ENCODE measurements around the gene FAM25G. TPM values are rescaled to one million over a fixed set of nuclear protein-coding genes. Genes with fewer than 3 reads are reported as not detected.
A peak's percentile ranks its signal among the peaks of the same experiment; 100 is the strongest.
"Not testable (repeated sequence)": the region's sequence is repeated elsewhere in the genome, so short reads cannot be mapped to it uniquely, and the experiment has no call there.

Gene FAM25G
- total RNA-seq (2014; rRNA removed; shearing (Covaris generic)): not detected in 2 replicates

DNA sequence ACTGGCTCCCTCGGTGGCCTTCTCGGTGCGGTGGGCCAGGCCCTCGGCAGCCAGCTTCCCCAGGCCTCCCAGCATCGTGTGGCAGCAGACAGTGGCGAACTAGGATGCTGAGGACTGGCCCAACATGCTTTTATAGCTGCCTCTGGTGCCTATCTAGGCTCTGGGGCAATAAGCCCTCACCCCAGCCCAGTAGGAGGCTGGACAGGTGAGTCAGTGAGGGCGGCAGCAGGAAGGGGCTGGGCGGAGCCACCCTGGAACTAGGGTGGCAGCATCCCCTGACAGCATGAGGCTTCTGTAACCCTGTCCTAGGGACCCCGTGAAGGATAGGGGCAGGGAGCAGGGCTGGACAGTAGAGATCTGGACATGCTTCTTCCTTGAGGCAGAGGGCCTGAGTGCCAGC is at the start of gene FAM25G:
Gene FAM25G, minus strand, starts transcription at position 101 of the 400 bp plus-strand sequence. Its CDS starts 26 bp downstream, at position 75.
- H3K27me3 ChIP-seq (replicated peaks); DNase-seq (ENCODE audit: low read depth in 1 of 2, low spot score in 2 of 2); H3K36me3 ChIP-seq; H3K4me1 ChIP-seq (replicated peaks); H3K9me3 ChIP-seq (replicated peaks); H3K4me3 ChIP-seq; H3K27ac ChIP-seq: not testable (repeated sequence)

DNA sequence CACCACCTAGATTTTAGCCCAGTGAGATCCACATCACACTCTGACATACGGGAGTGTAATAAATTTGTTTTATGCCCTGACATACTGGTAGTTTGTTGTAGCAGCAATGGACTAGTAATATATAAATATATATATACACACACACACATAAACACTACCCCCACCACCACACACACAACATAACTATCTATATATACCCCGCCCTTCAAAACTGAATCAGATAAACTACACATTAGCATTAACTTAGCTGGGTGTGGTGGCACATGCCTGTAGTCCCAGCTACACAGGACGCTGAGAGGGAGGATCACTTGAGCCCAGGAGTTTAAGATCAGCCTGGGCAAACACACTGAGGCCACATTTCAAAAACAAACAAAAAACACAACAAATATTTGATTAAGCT is 44.9 kb upstream of the FAM25G start:
- H3K9me3 ChIP-seq (replicated peaks); H3K4me3 ChIP-seq; H3K4me1 ChIP-seq (replicated peaks); DNase-seq (ENCODE audit: low read depth in 1 of 2, low spot score in 2 of 2); H3K36me3 ChIP-seq; H3K27ac ChIP-seq; H3K27me3 ChIP-seq (replicated peaks): not testable (repeated sequence)

GRCh38 chr10:47523475-47523874 is 32.0 kb upstream of the FAM25G start, which contains the start of gene AGAP9:
TSS of gene AGAP9 (minus strand) at chr10:47523638. CDS start at chr10:47523526, 112 bp downstream.
- not testable (repeated sequence) for H3K27me3 ChIP-seq (replicated peaks); H3K36me3 ChIP-seq; H3K9me3 ChIP-seq (replicated peaks); H3K4me1 ChIP-seq (replicated peaks); DNase-seq (ENCODE audit: low read depth in 1 of 2, low spot score in 2 of 2); H3K27ac ChIP-seq; H3K4me3 ChIP-seq

GRCh38 chr10:47502313-47502712 is 10.8 kb upstream of the FAM25G start:
- not testable (repeated sequence) for H3K27ac ChIP-seq; DNase-seq (ENCODE audit: low read depth in 1 of 2, low spot score in 2 of 2); H3K9me3 ChIP-seq (replicated peaks); H3K4me1 ChIP-seq (replicated peaks); H3K36me3 ChIP-seq; H3K4me3 ChIP-seq; H3K27me3 ChIP-seq (replicated peaks)

- DNase-seq (ENCODE audit: low read depth in 1 of 2, low spot score in 2 of 2); H3K4me3 ChIP-seq; H3K27me3 ChIP-seq (replicated peaks); H3K27ac ChIP-seq; H3K4me1 ChIP-seq (replicated peaks); H3K36me3 ChIP-seq; H3K9me3 ChIP-seq (replicated peaks): not testable (repeated sequence)
Observed at GRCh38 chr10:47494226-47494625, 2.7 kb upstream of the FAM25G start.

- not testable (repeated sequence) for DNase-seq (ENCODE audit: low read depth in 1 of 2, low spot score in 2 of 2); H3K27me3 ChIP-seq (replicated peaks); H3K36me3 ChIP-seq; H3K9me3 ChIP-seq (replicated peaks); H3K27ac ChIP-seq; H3K4me3 ChIP-seq; H3K4me1 ChIP-seq (replicated peaks)
Observed at GRCh38 chr10:47489630-47490029, 1.9 kb downstream of the FAM25G start.

DNA sequence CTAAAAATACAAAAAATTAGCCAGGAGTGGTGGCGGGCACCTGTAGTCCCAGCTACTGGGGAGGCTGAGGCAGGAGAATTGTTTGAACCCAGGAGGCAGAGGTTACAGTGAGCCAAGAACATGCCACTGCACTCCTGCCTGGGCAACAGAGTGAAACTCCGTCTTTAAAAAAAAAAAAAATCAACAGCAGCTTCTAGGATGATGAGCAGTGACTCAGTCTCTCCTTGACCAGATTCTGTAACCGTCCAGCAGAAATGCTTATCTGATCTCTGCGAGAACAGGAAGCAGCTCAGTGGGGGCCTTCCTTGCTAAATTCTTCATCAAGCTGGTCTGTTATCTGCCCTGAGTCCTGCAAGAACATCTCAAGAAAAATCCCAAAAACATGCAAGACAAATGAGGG is 5.6 kb downstream of the FAM25G start:
- H3K9me3 ChIP-seq (replicated peaks); H3K27me3 ChIP-seq (replicated peaks); H3K4me1 ChIP-seq (replicated peaks); H3K36me3 ChIP-seq; H3K27ac ChIP-seq; H3K4me3 ChIP-seq: not testable (repeated sequence)
- peak in 1 of 2 experiments; percentile 23 for DNase-seq (ENCODE audit: low read depth in 1 of 2, low spot score in 2 of 2)

GRCh38 chr10:47484786-47485185 is 6.7 kb downstream of the FAM25G start:
- not testable (repeated sequence) for H3K4me3 ChIP-seq; H3K27me3 ChIP-seq (replicated peaks); H3K9me3 ChIP-seq (replicated peaks); H3K27ac ChIP-seq; DNase-seq (ENCODE audit: low read depth in 1 of 2, low spot score in 2 of 2); H3K36me3 ChIP-seq; H3K4me1 ChIP-seq (replicated peaks)

GRCh38 chr10:47483923-47484322 is 7.6 kb downstream of the FAM25G start, which contains the start of gene ANXA8:
TSS of gene ANXA8 (minus strand) at chr10:47484115. CDS start at chr10:47483933, 182 bp downstream.
- DNase-seq (ENCODE audit: low read depth in 1 of 2, low spot score in 2 of 2); H3K27ac ChIP-seq; H3K4me3 ChIP-seq; H3K36me3 ChIP-seq; H3K4me1 ChIP-seq (replicated peaks); H3K27me3 ChIP-seq (replicated peaks); H3K9me3 ChIP-seq (replicated peaks): not testable (repeated sequence)

DNA sequence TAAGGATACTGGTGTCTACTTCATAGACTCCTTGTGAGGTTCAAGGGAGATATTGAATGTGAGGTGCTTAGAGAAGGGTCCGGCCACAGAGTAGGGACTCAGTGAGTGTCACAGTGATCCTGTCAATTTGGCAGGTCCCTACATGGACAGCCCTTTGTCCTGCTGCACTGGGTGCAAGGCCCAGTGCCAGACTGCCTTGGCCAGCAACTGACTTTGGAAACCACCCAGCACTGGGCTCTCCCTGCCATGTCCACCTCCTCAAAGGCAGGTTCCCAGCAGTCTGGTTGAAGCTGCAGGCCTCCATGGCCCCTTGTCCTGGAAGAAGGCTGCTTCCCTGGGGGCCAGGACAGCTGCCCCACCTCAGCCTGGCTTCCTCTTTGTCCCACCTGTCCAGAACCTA is 9.1 kb downstream of the FAM25G start:
- not testable (repeated sequence) for H3K36me3 ChIP-seq; H3K27me3 ChIP-seq (replicated peaks); DNase-seq (ENCODE audit: low read depth in 1 of 2, low spot score in 2 of 2); H3K4me1 ChIP-seq (replicated peaks); H3K9me3 ChIP-seq (replicated peaks); H3K4me3 ChIP-seq; H3K27ac ChIP-seq

DNA sequence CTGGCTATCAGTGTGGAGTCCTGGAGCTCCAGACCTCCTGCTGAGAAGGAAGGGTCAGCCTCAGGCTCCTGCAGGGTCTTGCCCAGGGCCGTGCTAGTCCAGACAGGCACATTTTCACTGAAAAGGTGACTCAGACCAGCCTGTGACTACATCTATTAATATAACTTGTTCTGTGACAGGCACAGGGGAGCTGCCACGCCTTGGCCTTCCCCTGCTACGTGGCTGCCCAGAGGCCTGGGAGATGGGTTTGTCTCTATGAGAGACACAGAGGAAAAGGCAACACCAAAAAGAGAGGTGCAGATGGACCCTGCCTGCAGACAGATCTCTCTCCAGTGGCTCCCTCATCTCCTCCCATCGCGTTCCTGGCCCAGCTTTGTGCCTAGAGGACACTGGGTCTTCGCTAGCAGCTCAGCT is 9.7 kb downstream of the FAM25G start:
- not testable (repeated sequence) for DNase-seq (ENCODE audit: low read depth in 1 of 2, low spot score in 2 of 2); H3K9me3 ChIP-seq (replicated peaks); H3K4me3 ChIP-seq; H3K27ac ChIP-seq; H3K36me3 ChIP-seq; H3K4me1 ChIP-seq (replicated peaks); H3K27me3 ChIP-seq (replicated peaks)

- not testable (repeated sequence) for H3K27me3 ChIP-seq (replicated peaks); H3K4me3 ChIP-seq; H3K27ac ChIP-seq; H3K9me3 ChIP-seq (replicated peaks); H3K36me3 ChIP-seq; H3K4me1 ChIP-seq (replicated peaks)
- DNase-seq (ENCODE audit: low read depth in 1 of 2, low spot score in 2 of 2): peak; percentile 66 to 83
Observed at GRCh38 chr10:47481182-47481766, 10.2 kb downstream of the FAM25G start.

DNA sequence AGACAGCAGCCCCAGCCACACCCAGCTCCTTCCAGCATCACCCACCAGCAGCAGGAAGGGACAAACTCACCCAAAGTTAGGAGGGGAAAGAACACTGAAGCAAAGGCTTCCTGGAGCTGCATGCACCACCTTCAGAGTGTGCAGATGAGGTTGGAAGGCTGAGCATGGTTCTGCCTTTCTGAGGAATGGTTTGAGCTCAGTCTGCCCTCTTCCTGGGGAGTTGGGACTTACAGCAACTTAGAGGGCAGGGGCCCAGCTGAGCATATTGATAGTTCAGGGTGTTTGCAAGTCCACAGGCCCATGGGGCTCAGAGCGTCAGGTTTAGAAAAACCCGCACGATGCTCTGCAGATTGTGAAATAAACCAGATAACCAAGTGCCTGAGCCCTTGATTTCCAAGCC is 11.4 kb downstream of the FAM25G start:
- H3K4me3 ChIP-seq; H3K36me3 ChIP-seq; H3K27me3 ChIP-seq (replicated peaks); DNase-seq (ENCODE audit: low read depth in 1 of 2, low spot score in 2 of 2); H3K4me1 ChIP-seq (replicated peaks); H3K27ac ChIP-seq; H3K9me3 ChIP-seq (replicated peaks): not testable (repeated sequence)

- H3K9me3 ChIP-seq (replicated peaks); H3K27ac ChIP-seq; H3K4me3 ChIP-seq; H3K27me3 ChIP-seq (replicated peaks); H3K36me3 ChIP-seq; DNase-seq (ENCODE audit: low read depth in 1 of 2, low spot score in 2 of 2); H3K4me1 ChIP-seq (replicated peaks): not testable (repeated sequence)
Observed at GRCh38 chr10:47478114-47478513, 13.4 kb downstream of the FAM25G start.

DNA sequence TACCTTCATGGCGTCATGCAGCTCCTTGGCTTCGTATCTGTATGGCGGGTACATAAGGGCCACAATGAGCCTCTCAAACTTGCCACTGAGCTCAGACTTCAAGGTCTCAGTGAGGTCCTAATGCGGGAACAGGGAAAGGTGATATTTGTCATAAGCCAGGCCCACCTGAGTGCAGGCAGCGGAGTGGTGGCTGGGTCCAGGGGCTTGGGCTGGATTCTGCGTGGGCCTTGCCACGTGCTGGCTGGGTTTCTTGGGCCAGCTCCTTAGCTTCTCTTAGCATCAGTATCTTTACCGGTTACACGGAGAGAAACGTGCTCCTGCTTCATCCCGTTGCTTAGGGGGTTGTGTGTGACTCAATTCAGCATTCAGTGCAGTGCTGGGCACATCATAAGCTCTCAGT is 14.4 kb downstream of the FAM25G start:
- not testable (repeated sequence) for DNase-seq (ENCODE audit: low read depth in 1 of 2, low spot score in 2 of 2)

More for the DNA sequence above, 14.4 kb downstream of the FAM25G start:
- not testable (repeated sequence) for H3K9me3 ChIP-seq (replicated peaks); H3K27ac ChIP-seq; H3K4me1 ChIP-seq (replicated peaks); H3K27me3 ChIP-seq (replicated peaks); H3K4me3 ChIP-seq; H3K36me3 ChIP-seq
